Skeletal muscle tissue (tissue), 4 donors: ENCODE data around the gene SQSTM1. TPM values are rescaled to one million over a fixed set of nuclear protein-coding genes. Genes with fewer than 3 reads are reported as not detected.
"Not testable (repeated sequence)": the region's sequence is repeated elsewhere in the genome, so short reads cannot be mapped to it uniquely, and the experiment has no call there.

Experiments used
- H3K27ac ChIP-seq: one replicate; pipeline ENCODE4 v1.7.0; 2013; ENCODE audit warnings: mild to moderate bottlenecking, low read depth, low read length, inconsistent platforms
- H3K27me3 ChIP-seq, 3 donors: one replicate each; pipeline ENCODE4 v1.7.0; 2013; ENCODE audit warnings: low read length in 3 of 3; ENCODE audit not compliant: control insufficient read depth in 3 of 3, insufficient read depth in 3 of 3
- H3K36me3 ChIP-seq, 3 donors: one replicate each; pipeline ENCODE4 v1.7.0; 2013; ENCODE audit warnings: low read length in 3 of 3; ENCODE audit not compliant: control insufficient read depth in 3 of 3, insufficient read depth in 3 of 3
- H3K4me1 ChIP-seq, 3 donors: one replicate each; pipeline ENCODE4 v1.7.0; 2013; ENCODE audit warnings: low read length in 3 of 3, mild to moderate bottlenecking in 3 of 3; ENCODE audit not compliant: control insufficient read depth in 3 of 3, insufficient read depth in 3 of 3
- H3K4me3 ChIP-seq, 3 donors: one replicate each; pipeline ENCODE4 v1.7.0; 2013; ENCODE audit warnings: low read length in 3 of 3
- H3K9ac ChIP-seq, 3 donors: one replicate each; pipeline ENCODE4 v1.7.0; 2013; ENCODE audit warnings: low read length in 3 of 3, mild to moderate bottlenecking in 3 of 3, moderate library complexity in 2 of 3, low read depth in 1 of 3
- H3K9me3 ChIP-seq, 3 donors: one replicate each; pipeline ENCODE4 v1.7.0; 2013; ENCODE audit warnings: low read length in 3 of 3; ENCODE audit not compliant: control insufficient read depth in 3 of 3
- total RNA-seq: library from RNA; depleted of rRNA; stranded (reverse); fragments of >200 nt; gene quantifications from one replicate; pipeline ENCODE4 v1.2.3, GENCODE V29; 2014
- donor health status: Osteomylitis.

SQSTM1 gene
- total RNA-seq, 1 donor from 2014 or later = 54.8 TPM

DNA sequence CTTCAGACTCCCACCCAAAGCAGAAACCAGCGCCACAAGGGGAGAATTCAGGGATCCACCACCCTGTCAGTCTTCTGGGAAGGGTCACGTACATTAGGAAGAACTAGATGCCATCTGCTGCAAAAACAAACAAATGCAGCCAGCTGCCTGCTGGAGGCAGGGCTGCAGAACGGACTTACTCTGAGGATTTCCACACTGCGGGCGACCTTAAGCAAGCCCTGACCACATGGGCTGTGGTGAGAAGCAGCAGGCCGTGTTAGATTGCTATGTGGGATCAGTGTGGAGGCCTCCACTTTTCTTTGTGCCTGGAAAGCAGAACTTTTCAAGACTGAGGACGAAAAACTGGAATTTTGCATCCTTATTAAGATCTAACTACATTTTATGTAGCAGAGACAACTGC lies 40.3 kb upstream of the SQSTM1 start:
- H3K9me3 ChIP-seq = no peaks in the 10 kb centered on the region
- H3K4me1 ChIP-seq = no peaks in the 10 kb centered on the region
- no peaks in the 10 kb centered on the region for H3K27me3 ChIP-seq
- peaks cover 30 to 39% (median 39%) of the 10 kb centered on the region in 3 donors for H3K36me3 ChIP-seq
- no peak overlapping the region for H3K9ac ChIP-seq
- H3K4me3 ChIP-seq = no peak overlapping the region
- no peak overlapping the region for H3K27ac ChIP-seq

DNA sequence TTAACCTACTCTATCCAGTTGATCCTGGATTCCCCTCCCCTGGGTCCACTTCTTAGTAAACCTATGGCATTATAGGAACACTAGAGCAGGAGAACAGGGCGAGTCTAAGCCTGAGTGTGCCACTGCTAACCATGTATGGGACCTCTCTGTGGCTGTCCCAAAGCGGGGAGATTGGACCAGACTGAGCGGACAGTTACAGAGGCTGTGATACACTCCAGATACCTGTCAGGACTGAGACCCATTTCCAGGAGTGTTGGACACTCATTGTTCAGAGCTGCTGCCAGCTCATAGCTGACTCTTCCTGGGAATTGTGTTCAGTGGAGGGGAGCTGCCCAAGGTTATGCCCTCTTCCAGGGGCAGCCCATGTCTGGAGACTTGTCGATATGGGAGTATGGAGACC lies 38.9 kb upstream of the SQSTM1 start:
- Histone ChIP-seq H3K4me1 (no peaks in the 10 kb centered on the region), H3K9ac (no peak overlapping the region), H3K9me3 (no peaks in the 10 kb centered on the region), H3K27me3 (no peaks in the 10 kb centered on the region), H3K36me3 (peaks cover 20 to 29% (median 27%) of the 10 kb centered on the region in 3 donors), H3K4me3 (no peak overlapping the region), H3K27ac (no peak overlapping the region)

DNA sequence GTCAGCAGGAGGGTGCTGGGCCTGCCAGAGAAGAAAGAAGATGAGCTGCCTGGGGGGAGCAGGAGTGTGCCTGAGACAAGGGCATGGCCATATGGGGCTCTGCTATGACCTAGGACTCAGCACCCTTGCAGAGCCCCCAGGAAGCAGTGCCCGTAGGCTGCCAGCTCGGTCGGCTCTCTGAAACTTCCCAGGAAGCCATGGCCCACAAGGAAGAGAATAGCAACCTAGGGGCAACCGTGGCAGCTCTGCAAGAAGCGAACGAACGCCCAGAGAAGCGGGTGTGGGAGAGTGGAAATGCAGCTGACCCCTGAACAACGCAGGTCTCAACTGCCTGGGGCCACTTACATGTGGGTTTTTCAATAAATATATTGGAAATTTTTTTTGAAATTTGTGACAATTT lies 37.6 kb upstream of the SQSTM1 start:
- no peak overlapping the region for H3K9ac ChIP-seq
- H3K4me3 ChIP-seq = no peak overlapping the region
- peaks cover 0 to under 1% (median 0%) of the 10 kb centered on the region in 3 donors for H3K4me1 ChIP-seq
- H3K27ac ChIP-seq = no peak overlapping the region
- H3K9me3 ChIP-seq = no peaks in the 10 kb centered on the region
- H3K36me3 ChIP-seq = peaks cover 13 to 26% (median 18%) of the 10 kb centered on the region in 3 donors
- H3K27me3 ChIP-seq = no peaks in the 10 kb centered on the region

DNA sequence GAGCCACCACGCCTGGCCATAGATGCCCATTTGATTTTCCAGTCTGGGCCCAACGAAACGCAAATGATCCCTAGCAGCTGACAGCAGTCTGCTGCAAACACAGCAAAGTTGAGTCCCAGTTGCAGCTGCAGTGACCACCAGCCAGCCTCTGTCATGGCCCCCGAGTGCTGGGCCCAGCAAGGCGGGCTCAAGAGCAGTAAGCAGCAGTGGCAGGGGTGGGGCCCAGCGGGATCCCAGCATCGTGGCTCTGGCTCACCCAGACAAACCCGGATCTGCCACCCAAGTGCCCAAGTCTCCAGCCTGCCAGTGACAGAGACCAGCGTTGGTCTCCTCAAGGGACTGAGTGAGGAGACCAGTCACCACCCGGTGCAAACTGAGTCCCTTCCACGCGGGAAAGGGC lies 33.8 kb upstream of the SQSTM1 start:
- H3K27me3 ChIP-seq = no peaks in the 10 kb centered on the region
- H3K27ac ChIP-seq = no peak overlapping the region
- H3K9me3 ChIP-seq = no peaks in the 10 kb centered on the region
- peaks cover 0 to 8% (median 4%) of the 10 kb centered on the region in 3 donors for H3K36me3 ChIP-seq
- no peak overlapping the region for H3K4me3 ChIP-seq
- H3K9ac ChIP-seq = no peak overlapping the region
- peaks cover 0 to 3% (median under 1%) of the 10 kb centered on the region in 3 donors for H3K4me1 ChIP-seq

DNA sequence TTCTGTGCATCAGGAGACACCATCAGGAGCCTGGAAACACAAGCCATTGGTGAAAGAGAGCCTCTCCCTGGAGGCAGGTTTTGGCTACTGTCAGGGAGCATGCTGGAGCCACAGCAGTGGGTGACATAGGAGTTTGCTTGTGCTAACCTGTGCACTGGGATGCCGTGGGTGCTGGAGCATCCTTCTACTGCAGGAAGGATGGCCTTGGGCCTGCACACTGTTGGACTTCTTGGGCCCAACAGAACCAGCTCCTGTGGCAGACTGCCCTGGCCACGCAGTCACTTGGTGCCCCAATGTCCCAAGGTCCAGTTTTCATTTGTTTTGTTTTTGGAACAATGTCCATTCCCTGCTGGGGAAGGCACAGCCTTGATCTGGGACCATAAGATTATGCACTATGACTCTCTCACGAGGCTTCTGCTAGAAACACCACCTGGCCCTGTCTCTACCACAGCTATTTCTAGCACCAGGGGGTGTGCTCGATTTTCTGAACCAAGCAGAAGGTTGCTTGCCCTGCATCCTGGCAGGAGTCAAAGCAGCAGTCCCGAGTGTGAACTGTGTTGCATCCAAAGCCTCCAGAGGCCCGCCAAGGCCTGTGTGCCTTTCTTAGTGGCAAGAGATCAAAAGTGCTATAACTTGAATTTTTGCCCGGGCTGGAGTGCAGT lies 32.4 kb upstream of the SQSTM1 start:
- H3K4me1 ChIP-seq = peaks cover 10 to 14% (median 10%) of the 10 kb centered on the region in 3 donors

DNA sequence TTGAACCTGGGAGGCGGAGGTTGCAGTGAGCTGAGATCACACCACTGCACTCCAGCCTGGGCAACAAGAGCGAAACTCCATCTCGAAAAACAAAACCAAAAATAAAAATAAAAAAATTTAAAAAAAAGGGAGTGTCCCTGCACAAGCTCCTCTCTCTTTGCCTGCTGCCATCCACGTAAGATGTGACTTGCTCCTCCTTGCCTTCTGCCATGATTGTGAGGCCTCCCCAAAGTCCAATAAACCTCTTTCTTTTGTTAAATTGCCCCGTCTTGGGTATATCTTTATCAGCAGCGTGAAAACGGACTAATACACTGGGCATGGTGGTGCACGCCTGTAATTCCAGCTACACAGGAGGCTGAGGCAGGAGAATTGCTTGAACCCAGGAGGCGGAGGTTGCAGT lies 31.4 kb upstream of the SQSTM1 start:
- not testable (repeated sequence) for H3K27me3 ChIP-seq, H3K4me3 ChIP-seq, H3K27ac ChIP-seq, H3K9ac ChIP-seq, H3K9me3 ChIP-seq, H3K36me3 ChIP-seq
- H3K4me1 ChIP-seq = peaks cover 19 to 23% (median 20%) of the 10 kb centered on the region in 3 donors

More for the DNA sequence above, 32.4 kb upstream of the SQSTM1 start:
- H3K9me3 ChIP-seq = no peaks in the 10 kb centered on the region
- no peaks in the 10 kb centered on the region for H3K27me3 ChIP-seq
- no peak overlapping the region for H3K27ac ChIP-seq
- peaks cover 0 to 6% (median 5%) of the 10 kb centered on the region in 3 donors for H3K36me3 ChIP-seq
- no peak overlapping the region for H3K9ac ChIP-seq
- H3K4me3 ChIP-seq = no peak overlapping the region

DNA sequence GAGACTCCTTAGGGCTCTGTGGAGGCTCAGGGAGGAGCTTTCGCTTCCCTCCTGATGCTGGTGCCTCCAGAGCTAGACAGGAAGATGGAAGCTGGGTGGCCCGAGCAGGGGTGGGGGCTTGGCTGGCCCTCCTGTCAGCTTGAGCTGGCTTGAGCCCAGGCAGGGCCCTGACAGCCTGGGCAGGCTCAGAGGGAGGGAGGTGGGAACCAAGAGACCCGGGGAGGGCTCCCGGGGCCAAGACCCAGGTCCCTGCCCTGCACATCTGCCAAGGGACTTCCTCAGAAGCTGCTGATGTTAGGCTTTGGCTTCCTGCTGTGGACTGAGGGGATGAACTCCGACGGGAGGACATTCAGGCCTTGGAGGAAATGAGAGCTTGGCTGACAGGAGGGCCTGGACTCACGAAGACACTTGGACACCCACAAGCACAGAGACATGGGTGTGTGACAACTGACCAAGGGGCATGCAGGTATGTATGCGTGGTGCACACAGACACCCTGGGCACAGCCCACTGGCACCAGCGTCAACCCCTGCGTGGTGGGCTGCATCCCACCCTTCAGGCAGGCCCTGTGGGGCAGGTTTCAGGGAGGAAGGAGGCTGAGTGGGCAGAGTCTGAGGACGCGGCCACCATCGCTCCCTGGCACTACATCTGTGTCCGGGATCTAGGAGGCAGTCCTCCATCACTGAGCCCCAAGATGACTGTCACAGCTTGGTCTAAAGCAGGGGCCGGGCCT lies 28.7 kb upstream of the SQSTM1 start:
- Histone ChIP-seq H3K4me1 (peaks cover 31 to 48% (median 41%) of the 10 kb centered on the region in 3 donors), H3K9me3 (no peaks in the 10 kb centered on the region), H3K4me3 (no peak overlapping the region), H3K27ac (peak overlapping the region; percentile 44), H3K27me3 (no peaks in the 10 kb centered on the region), H3K36me3 (peaks cover 2 to 7% (median 6%) of the 10 kb centered on the region in 3 donors), H3K9ac (peak overlapping the region in 1 of 3 donors; percentile 25)

DNA sequence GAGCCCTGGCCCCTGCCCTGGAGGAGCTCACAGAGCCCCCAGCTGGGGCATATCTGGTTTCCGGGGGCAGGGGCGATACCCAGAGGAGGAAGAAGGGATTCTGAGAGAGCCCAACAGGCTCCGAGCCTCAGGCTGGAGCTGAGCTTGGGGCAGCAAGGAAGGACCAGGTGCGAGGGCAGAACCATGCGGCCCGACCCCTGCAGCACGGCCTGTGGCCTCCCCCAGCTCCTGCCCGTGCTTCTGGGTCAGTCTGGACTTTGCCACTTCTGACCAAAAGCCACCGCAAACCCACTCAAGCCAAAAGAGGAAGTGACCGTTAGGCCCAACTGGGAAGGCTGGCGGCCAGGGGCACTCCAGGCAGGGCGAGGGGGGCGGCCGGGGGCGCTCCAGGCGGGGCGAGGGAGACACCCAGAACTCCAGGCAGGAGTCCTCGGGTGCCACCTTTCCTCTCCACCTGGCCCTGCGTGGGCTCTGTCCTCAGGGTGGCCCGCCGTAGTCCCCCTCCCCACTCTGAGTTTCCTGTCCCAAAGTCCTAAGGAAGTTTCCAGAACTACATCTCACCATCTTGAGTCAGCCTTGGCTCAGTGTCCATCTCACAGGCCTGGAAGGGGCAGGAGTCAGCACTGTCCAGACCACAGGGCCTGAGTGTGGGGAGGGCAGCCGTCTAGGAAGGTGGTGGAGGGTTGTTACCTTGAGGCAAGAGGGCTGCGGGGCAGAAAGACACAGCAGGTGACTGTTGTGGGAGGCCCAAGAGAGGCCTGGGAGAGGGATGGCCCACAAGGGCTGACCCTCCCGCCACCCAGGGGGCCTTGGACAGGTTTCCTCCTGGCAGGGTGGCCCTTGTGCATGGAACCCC lies 27.9 kb upstream of the SQSTM1 start:
- Histone ChIP-seq H3K4me1 (peaks cover 31 to 50% (median 43%) of the 10 kb centered on the region in 3 donors), H3K9ac (peak overlapping the region in 1 of 3 donors; percentile 25), H3K27me3 (no peaks in the 10 kb centered on the region), H3K9me3 (no peaks in the 10 kb centered on the region), H3K4me3 (no peak overlapping the region), H3K27ac (peak overlapping the region; percentile 44), H3K36me3 (peaks cover 7 to 11% (median 9%) of the 10 kb centered on the region in 3 donors)

DNA sequence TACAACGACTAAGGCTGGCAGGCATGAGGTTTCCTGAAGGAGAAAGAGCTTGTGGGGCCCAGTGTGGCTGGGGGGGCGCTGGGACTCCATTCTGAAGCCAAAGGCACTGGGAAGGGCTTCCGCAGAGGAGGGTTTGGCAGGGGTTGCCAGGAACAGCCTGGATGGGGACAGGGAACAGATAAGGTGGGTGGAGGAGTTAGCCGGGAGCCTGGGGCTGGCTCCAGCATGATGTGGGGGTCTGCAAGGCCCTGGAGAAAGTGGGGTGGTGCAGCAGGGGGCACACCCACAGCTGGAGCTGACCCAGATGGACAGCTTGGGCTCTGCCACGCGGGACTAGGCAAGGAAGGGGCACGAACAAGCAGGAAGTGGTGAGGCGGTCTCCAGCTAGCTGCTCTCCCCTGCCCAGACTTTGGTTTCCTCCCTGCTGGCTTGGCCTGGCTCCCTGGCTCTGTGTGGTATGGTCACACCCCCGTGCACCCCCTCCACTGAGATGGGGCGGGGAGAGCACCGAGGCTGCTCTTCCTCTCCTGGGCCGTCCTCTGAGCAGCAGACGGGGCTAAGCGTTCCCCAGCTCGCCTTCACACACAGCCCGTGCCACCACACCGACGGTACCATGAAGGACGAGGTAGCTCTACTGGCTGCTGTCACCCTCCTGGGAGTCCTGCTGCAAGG lies 27.1 kb upstream of the SQSTM1 start, which contains the start of gene LTC4S:
LTC4S (plus strand) TSS at position 519 of the 672 bp plus-strand sequence; CDS start at position 614, 95 bp downstream.
- H3K9me3 ChIP-seq = no peaks in the 10 kb centered on the region
- peak within 1 kb of the TSS; percentile 44 for H3K27ac ChIP-seq
- peak within 1 kb of the TSS; percentile 43 to 51 (median 45) for H3K4me3 ChIP-seq
- peaks cover 31 to 47% (median 43%) of the 10 kb centered on the region in 3 donors for H3K4me1 ChIP-seq
- H3K27me3 ChIP-seq = no peaks in the 10 kb centered on the region
- H3K36me3 ChIP-seq = peaks cover 13 to 17% (median 15%) of the 10 kb centered on the region in 3 donors
- H3K9ac ChIP-seq = peak within 1 kb of the TSS in 2 of 3 donors; percentile 40 to 69
